HG03457 (cell line): ENCODE measurements around the gene TCF20.
A peak's percentile ranks its signal among the peaks of the same experiment; 100 is the strongest.

ENCODE experiments used
- ATAC-seq: cut with Tn5 transposase; IDR thresholded peaks from one replicate; pipeline ENCODE4 v1.9.1; 2021; ENCODE audit warnings: moderate number of reproducible peaks; ENCODE audit not compliant: unreplicated experiment

The TCF20 gene

GRCh38 chr22:42270510-42271190 lies at the start of gene TCF20:
TSS of gene TCF20 (minus strand) at chr22:42270653. CDS start at chr22:42215305, 55,348 bp downstream.
- peak; percentile 36 for ATAC-seq

GRCh38 chr22:42319386-42319785 lies 48.9 kb upstream of the TCF20 start:
- ATAC-seq = no peak

GRCh38 chr22:42318967-42319366 lies 48.5 kb upstream of the TCF20 start:
- ATAC-seq = no peak

GRCh38 chr22:42317691-42318547 lies 47.5 kb upstream of the TCF20 start:
- no peak for ATAC-seq

- no peak for ATAC-seq
Observed at GRCh38 chr22:42317008-42317407, 46.6 kb upstream of the TCF20 start.

- no peak for ATAC-seq
Observed at GRCh38 chr22:42315392-42315756, 44.9 kb upstream of the TCF20 start.

GRCh38 chr22:42314709-42315391 lies 44.4 kb upstream of the TCF20 start:
- no peak for ATAC-seq

- ATAC-seq = no peak
Observed at GRCh38 chr22:42313804-42314581, 43.5 kb upstream of the TCF20 start.

- no peak for ATAC-seq
Observed at GRCh38 chr22:42313204-42313603, 42.8 kb upstream of the TCF20 start.

GRCh38 chr22:42310291-42311015 lies 40.0 kb upstream of the TCF20 start:
- ATAC-seq = no peak

- ATAC-seq = no peak
Observed at GRCh38 chr22:42309865-42310264, 39.4 kb upstream of the TCF20 start.

- no peak for ATAC-seq
Observed at GRCh38 chr22:42308892-42309468, 38.5 kb upstream of the TCF20 start.

- no peak for ATAC-seq
Observed at GRCh38 chr22:42307806-42308563, 37.5 kb upstream of the TCF20 start.

GRCh38 chr22:42306010-42306409 lies 35.6 kb upstream of the TCF20 start:
- ATAC-seq = no peak

GRCh38 chr22:42304324-42304790 lies 33.9 kb upstream of the TCF20 start:
- no peak for ATAC-seq

- ATAC-seq = no peak
Observed at GRCh38 chr22:42303396-42304323, 33.2 kb upstream of the TCF20 start.

- ATAC-seq = no peak
Observed at GRCh38 chr22:42301742-42302102, 31.3 kb upstream of the TCF20 start.
